ENCODE measurements around the gene GSTA1. TPM values are rescaled to one million over a fixed set of nuclear protein-coding genes. Genes with fewer than 3 reads are reported as not detected.

Gene GSTA1
- total and polyA plus RNA-seq, 2 donors (not counting 1 experiment from before 2014, with no cell fraction given), result not detected

- Histone ChIP-seq H2AFZ (ENCODE audit: low read length) (no peak overlapping the region), H4K20me1 (ENCODE audit: control insufficient read depth, extremely low read depth, insufficient read depth, low read length) (no peaks in the 10 kb centered on the region), H3K4me3 (replicated peaks in 1 of 4; ENCODE audit: control extremely low read depth in 1 of 4, insufficient read depth in 1 of 4, low read depth in 3 of 4, low read length in 4 of 4) (no peak overlapping the region), H3K79me2 (ENCODE audit: control insufficient read depth, insufficient read depth, low read length) (no peaks in the 10 kb centered on the region), H3K36me3 (ENCODE audit: control insufficient read depth, insufficient read depth, low read length) (no peaks in the 10 kb centered on the region), H3K4me1 (ENCODE audit: control insufficient read depth, extremely low read depth, insufficient read depth, low read length) (no peaks in the 10 kb centered on the region), H3K9ac (ENCODE audit: insufficient read depth, low read length) (no peak overlapping the region), H3K27ac (ENCODE audit: insufficient read depth, low read length) (no peak overlapping the region), H3K27me3 (ENCODE audit: control insufficient read depth, insufficient read depth, low read length) (no peaks in the 10 kb centered on the region), H3K9me3 (ENCODE audit: control insufficient read depth, insufficient read depth, low read depth, low read length) (no peaks in the 10 kb centered on the region), H3K4me2 (ENCODE audit: extremely low read depth, insufficient read depth, low read length) (no peak overlapping the region)
- no peak for DNase-seq (ENCODE audit: low read depth in 2 of 2)
- TF ChIP-seq CTCF (conservative IDR thresholded peaks at IDR 0.05 in 1 of 2, IDR thresholded peaks at IDR 0.05 in 1 of 2; ENCODE audit: low read depth in 1 of 2, low read length in 2 of 2) (no peak), EZH2 (IDR thresholded peaks at IDR 0.05; ENCODE audit: low read length, missing control alignments) (no peak)
These were observed 40.0 kb upstream of the GSTA1 start for GRCh38 chr6:52843605-52844004.

- Histone ChIP-seq H3K9me3 (ENCODE audit: control insufficient read depth, insufficient read depth, low read depth, low read length) (no peaks in the 10 kb centered on the region), H3K4me1 (ENCODE audit: control insufficient read depth, extremely low read depth, insufficient read depth, low read length) (no peaks in the 10 kb centered on the region), H3K27me3 (ENCODE audit: control insufficient read depth, insufficient read depth, low read length) (no peaks in the 10 kb centered on the region), H3K36me3 (ENCODE audit: control insufficient read depth, insufficient read depth, low read length) (no peaks in the 10 kb centered on the region), H3K4me3 (replicated peaks in 1 of 4; ENCODE audit: control extremely low read depth in 1 of 4, insufficient read depth in 1 of 4, low read depth in 3 of 4, low read length in 4 of 4) (no peak within 1 kb of the TSS), H3K79me2 (ENCODE audit: control insufficient read depth, insufficient read depth, low read length) (no peaks in the 10 kb centered on the region), H3K9ac (ENCODE audit: insufficient read depth, low read length) (no peak within 1 kb of the TSS), H4K20me1 (ENCODE audit: control insufficient read depth, extremely low read depth, insufficient read depth, low read length) (no peaks in the 10 kb centered on the region), H2AFZ (ENCODE audit: low read length) (no peak within 1 kb of the TSS), H3K27ac (ENCODE audit: insufficient read depth, low read length) (no peak within 1 kb of the TSS), H3K4me2 (ENCODE audit: extremely low read depth, insufficient read depth, low read length) (no peak within 1 kb of the TSS)
- peak in 1 of 2 donors; percentile 72 for DNase-seq (ENCODE audit: low read depth in 2 of 2)
- TF ChIP-seq EZH2 (IDR thresholded peaks at IDR 0.05; ENCODE audit: low read length, missing control alignments), result no peak
These were observed 37.4 kb upstream of the GSTA1 start, which contains the start of gene GSTA5 for GRCh38 chr6:52840763-52841585. GSTA5 (minus strand) TSS chr6:52840813.

- no peak overlapping the region for H3K9ac ChIP-seq (ENCODE audit: insufficient read depth, low read length)
- H3K4me1 ChIP-seq (ENCODE audit: control insufficient read depth, extremely low read depth, insufficient read depth, low read length), result no peaks in the 10 kb centered on the region
- no peaks in the 10 kb centered on the region for H3K27me3 ChIP-seq (ENCODE audit: control insufficient read depth, insufficient read depth, low read length)
- no peak overlapping the region for H3K4me3 ChIP-seq (replicated peaks in 1 of 4; ENCODE audit: control extremely low read depth in 1 of 4, insufficient read depth in 1 of 4, low read depth in 3 of 4, low read length in 4 of 4)
- no peaks in the 10 kb centered on the region for H3K9me3 ChIP-seq (ENCODE audit: control insufficient read depth, insufficient read depth, low read depth, low read length)
- H3K4me2 ChIP-seq (ENCODE audit: extremely low read depth, insufficient read depth, low read length), result no peak overlapping the region
- no peaks in the 10 kb centered on the region for H3K36me3 ChIP-seq (ENCODE audit: control insufficient read depth, insufficient read depth, low read length)
- TF ChIP-seq CTCF (conservative IDR thresholded peaks at IDR 0.05 in 1 of 2, IDR thresholded peaks at IDR 0.05 in 1 of 2; ENCODE audit: low read depth in 1 of 2, low read length in 2 of 2) (peak; percentile 56 to 76), EZH2 (IDR thresholded peaks at IDR 0.05; ENCODE audit: low read length, missing control alignments) (no peak)
- no peaks in the 10 kb centered on the region for H4K20me1 ChIP-seq (ENCODE audit: control insufficient read depth, extremely low read depth, insufficient read depth, low read length)
- DNase-seq (ENCODE audit: low read depth in 2 of 2), result peak; percentile 45 to 65
- H3K79me2 ChIP-seq (ENCODE audit: control insufficient read depth, insufficient read depth, low read length), result no peaks in the 10 kb centered on the region
- no peak overlapping the region for H3K27ac ChIP-seq (ENCODE audit: insufficient read depth, low read length)
- no peak overlapping the region for H2AFZ ChIP-seq (ENCODE audit: low read length)
These were observed 35.8 kb upstream of the GSTA1 start for GRCh38 chr6:52839124-52840055.
